Hematopoietic multipotent progenitor cell treated with erythropoietin and hydrocortisone succinate and interleukin-3 and kit ligand, for 8 days (in vitro differentiated cells): ENCODE results near the gene CRACDL.
"Not testable (repeated sequence)": the region's sequence is repeated elsewhere in the genome, so short reads cannot be mapped to it uniquely, and the experiment has no call there.

Experiments used
- DNase-seq: peaks from one replicate; pipeline ENCODE4 v3.0.0-alpha.2; 2015

CRACDL gene

DNA sequence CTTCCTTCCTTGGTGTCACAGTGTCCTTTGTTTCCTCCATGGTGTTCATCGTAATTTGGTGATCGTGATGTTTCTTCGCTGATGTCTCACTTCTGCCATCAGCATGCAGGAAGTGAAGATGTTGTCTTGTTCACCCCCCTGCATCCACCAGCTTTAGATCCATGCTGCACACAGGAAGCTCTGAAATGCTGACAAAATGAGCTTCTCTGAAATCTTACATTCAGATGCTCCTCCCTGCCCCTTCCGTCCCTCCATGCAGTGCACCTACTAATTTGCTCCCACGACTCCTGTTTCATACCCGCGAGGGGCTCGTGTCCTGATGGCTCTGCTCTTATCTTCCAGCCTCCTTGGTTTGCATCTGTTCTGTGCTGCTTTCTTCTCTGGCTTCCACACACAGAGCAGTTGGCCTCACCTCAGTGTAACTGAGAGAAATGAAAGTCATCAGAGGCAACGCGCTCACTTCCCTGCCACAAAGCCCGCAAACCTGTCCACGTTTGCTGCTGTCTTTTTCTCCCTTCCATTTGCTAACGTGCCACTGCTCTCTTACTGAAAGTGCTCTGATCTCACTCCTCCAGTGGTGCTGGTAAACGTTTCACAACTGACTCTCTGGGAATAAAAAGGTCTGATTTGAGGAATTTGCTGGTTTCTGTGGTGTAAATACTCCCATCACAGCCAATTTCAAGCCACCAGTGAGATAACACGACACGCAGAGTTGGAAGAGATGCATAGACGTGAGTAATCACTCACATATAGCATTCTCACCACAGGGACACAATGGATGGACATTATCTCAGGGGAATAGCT lies 164.1 kb downstream of the CRACDL start:
- DNase-seq: no peak

GRCh38 chr2:98771264-98771663 lies 164.8 kb downstream of the CRACDL start:
- no peak for DNase-seq

DNA sequence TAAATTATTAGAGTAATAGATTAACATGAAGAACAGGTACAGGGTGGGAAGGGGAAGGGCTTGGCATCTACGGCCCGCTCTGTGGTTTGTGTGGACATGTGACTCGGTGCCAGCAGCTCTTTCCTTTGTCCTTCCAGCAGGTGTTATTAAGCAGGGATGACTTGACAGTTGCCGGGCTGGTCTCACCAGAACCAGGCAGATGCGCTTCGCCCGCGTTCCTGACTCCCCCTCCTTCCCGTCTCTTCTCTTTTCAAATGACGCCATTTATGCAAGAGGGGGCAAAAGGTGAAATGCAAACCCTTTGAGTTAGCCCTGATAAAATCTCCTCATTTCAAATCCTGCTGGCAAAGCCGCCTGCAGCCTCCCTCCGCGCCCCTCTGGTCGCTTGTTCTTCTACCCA lies 166.2 kb downstream of the CRACDL start:
- no peak for DNase-seq

- no peak for DNase-seq
These were observed 166.9 kb downstream of the CRACDL start for GRCh38 chr2:98769114-98769476.

GRCh38 chr2:98768384-98769113 lies 167.5 kb downstream of the CRACDL start:
- no peak for DNase-seq

- no peak for DNase-seq
These were observed 171.5 kb downstream of the CRACDL start for GRCh38 chr2:98764499-98764898.

DNA sequence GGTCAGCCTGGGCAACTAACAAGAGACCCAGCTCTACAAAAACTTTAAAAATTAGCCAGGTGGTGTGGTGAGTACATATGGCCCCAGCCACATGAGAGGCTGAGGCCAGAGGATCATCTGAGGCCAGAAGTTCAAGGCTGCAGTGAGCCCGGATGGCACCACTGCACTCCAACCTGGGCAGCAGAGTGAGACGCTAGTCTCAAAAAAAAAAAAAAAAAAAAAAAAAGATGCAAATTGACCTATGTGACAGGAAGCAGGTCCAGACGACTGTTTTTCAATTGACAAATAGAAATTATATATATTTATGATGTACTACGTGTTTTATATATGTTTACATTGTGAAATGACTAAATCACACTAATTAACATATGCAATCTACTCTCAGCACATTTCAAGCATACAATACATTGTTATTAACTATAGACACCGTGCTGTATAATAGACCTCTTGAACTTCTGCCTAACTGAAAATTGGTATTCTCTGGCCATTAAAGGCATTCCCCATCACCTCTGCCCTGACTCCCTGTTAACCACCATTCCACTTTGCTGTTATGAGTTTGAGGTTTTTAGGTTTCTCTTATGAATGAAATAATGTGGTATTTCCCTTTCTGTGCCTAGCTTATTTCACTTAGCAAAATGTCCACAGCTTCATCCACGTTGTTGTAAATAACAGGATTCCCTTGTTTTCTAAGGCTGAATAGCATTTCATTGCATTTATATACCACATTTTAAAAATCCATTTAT lies 172.6 kb downstream of the CRACDL start:
- DNase-seq: no peak

- DNase-seq: no peak
These were observed 174.1 kb downstream of the CRACDL start for GRCh38 chr2:98761909-98762308.

- DNase-seq: no peak
These were observed 174.7 kb downstream of the CRACDL start for GRCh38 chr2:98761267-98761781.

DNA sequence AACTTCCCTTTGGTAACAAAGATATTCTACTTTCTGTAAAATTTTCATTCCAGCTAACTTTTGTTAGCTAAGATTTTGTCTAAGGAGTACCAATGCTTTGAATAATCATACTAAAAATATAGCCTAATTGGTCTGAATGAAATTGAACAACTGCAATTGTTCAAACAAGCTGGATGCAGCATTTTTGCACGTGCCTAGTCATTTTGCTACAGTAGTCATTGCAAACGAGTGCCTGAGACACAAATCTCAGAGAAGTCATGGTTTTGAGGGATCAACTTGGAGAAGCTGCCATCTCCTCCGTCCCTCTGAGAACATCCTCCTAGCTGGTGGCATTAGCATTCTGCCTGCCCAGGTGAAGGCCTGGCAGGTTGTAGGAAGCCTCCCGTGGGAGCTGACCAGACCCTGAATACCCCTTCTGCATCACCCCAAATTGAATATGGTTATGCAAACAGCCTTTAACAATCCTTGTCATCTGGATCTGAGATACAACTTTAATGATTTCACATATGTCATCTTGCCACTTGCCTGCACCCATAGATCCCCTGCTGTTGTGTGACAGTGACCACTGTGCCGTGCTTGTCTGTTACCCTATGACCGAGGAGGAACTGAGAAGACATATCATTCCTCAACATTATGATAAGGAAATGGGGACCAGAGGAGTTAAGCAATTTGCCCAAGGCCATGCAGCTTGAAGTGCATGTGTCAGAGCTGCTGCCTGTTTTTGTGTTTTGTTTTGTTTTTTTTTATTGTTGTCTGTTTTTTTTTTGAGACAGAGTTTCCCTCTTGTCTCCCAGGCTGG lies 176.0 kb downstream of the CRACDL start:
- no peak for DNase-seq

DNA sequence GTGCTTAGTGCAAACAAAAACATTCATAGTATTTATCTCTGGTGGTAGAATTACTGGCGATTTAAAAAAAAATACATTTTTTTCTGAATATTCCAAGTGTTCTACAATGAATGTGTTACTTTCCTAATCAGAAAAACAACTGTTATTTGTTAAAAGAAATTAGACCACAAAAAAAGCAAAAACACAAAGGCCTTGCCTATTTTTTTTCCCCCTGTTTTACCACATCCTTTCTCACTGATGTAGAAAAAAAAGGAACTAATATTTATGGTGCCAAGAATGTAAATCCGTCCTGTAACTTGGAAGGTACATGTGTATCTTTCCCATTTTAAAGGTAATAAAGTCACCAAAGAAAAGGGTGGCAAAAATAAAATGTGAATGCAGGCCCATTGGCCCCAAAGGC lies 176.7 kb downstream of the CRACDL start:
- DNase-seq: no peak

DNA sequence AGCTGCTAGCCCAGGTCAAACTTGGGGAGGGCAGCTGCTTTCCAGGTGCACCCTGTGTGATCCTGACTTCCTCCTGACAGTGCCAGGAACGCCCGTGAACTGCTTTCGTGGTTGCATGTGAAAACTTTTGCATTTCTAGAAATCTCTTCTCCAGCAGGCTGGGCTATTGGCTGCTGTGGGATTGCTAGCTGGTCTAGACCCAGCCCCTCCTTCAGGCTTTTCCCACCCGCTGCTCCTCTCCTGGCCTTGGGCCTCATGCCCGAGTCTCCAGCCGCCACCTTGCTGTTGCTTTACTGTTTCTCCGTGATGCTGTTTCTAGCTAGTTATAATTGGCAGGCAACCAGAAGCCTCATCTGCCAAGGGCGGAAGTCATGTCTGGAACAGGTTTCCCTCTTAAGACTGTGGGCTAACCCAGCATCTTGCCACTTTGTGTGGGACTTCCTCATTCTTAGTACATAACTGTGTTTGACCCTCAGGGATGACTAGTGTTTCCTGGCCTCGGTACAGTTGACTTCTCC lies 178.1 kb downstream of the CRACDL start:
- DNase-seq: peak; percentile 57

GRCh38 chr2:98753801-98754200 lies 182.2 kb downstream of the CRACDL start:
- no peak for DNase-seq

GRCh38 chr2:98752711-98753110 lies 183.3 kb downstream of the CRACDL start:
- not testable (repeated sequence) for DNase-seq

DNA sequence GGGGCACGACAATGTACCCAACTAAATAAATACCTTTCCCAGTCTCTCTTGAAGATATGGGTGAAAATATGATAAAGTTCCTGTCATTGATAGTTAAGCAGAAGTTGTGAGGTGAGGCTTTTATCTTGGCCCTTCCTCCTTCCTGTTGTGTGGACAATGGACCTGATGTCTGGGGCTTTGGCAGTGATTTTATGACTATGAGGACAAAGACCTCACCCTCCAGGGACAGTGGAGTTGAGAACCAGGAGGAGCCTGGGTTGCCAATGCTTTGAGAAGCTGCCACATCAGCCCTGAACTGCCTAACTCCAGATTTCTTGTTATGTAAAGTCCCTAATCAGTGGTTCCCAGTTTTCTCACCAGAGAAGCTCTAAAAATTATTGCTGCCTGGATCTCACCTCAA lies 184.3 kb downstream of the CRACDL start:
- DNase-seq: no peak

- no peak for DNase-seq
These were observed 185.3 kb downstream of the CRACDL start for GRCh38 chr2:98750593-98751282.

GRCh38 chr2:98749066-98749450 lies 187.0 kb downstream of the CRACDL start:
- no peak for DNase-seq

GRCh38 chr2:98748292-98749065 lies 187.5 kb downstream of the CRACDL start:
- DNase-seq: no peak

DNA sequence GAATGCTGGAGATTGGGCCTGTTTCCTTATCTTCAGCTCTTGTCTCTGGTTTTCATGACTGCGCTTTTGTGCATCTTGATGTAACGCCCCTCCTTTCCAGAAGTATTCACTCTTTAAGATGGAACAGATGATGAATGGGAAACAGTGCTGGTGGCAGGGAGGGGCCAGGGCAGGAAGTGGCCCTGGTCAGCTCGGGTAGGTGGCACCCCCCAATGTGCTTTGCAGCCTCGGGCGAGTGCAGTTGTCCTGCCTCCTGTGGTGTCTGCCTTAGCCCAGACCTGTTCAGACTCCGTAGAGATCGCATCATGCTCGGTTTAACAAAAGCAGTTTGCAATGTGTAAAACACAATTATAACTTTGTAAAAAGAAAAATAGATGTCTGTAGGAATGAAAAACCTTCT lies 188.1 kb downstream of the CRACDL start:
- DNase-seq: no peak

DNA sequence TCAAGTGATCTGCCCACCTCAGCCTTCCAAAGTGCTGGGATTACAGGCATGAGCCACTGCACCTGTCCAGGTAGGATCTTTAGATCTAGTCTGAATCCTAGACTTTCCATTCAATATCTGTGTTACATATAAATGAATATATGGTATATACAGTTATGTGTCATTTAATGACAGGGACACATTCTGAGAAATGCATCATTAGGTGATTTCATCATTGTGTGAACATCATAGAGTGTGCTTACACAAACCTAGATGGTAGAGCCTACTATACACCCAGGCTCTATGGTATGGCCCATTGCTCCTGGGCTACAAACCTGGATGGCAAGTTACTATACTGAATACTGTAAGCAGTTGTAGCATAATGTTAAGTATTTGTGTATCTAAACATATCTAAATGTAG lies 189.6 kb downstream of the CRACDL start:
- no peak for DNase-seq

- DNase-seq: no peak
These were observed 191.4 kb downstream of the CRACDL start for GRCh38 chr2:98744595-98744994.
